ENCODE data around the gene CDK18.

GRCh38 chr1:205580923-205581180 is 76.4 kb downstream of the CDK18 start:
- TF ChIP-seq POLR2AphosphoS5 (IDR thresholded peaks at IDR 0.05) (no peak), CTCF (IDR thresholded peaks at IDR 0.05; ENCODE audit: poor library complexity, severe bottlenecking) (no peak), EP300 (conservative IDR thresholded peaks at IDR 0.05; ENCODE audit: poor library complexity, severe bottlenecking) (no peak)

Measured in neural cell (in vitro differentiated cells).